CD4-positive, alpha-beta T cell treated with Interleukin-15 for 4 hours (primary cell): ENCODE measurements around the gene MITF.

Source experiments
- DNase-seq: peaks from one replicate; pipeline ENCODE4 v3.0.0-alpha.2; 2020; ENCODE audit warnings: low spot score

MITF gene

GRCh38 chr3:69755795-69756194 is 16.5 kb downstream of the MITF start:
- no peak for DNase-seq

GRCh38 chr3:69761896-69762767 is 22.9 kb downstream of the MITF start:
- no peak for DNase-seq

GRCh38 chr3:69762768-69763229 is 23.5 kb downstream of the MITF start:
- no peak for DNase-seq

GRCh38 chr3:69763458-69763857 is 24.2 kb downstream of the MITF start:
- no peak for DNase-seq

- no peak for DNase-seq
These were observed 25.0 kb downstream of the MITF start for GRCh38 chr3:69764121-69764741.

GRCh38 chr3:69764861-69765260 is 25.6 kb downstream of the MITF start:
- no peak for DNase-seq

GRCh38 chr3:69766638-69767037 is 27.4 kb downstream of the MITF start:
- DNase-seq: no peak

GRCh38 chr3:69767571-69767970 is 28.3 kb downstream of the MITF start:
- no peak for DNase-seq

- no peak for DNase-seq
These were observed 29.2 kb downstream of the MITF start for GRCh38 chr3:69768438-69768837.

- no peak for DNase-seq
These were observed 31.0 kb downstream of the MITF start for GRCh38 chr3:69770219-69770618.

GRCh38 chr3:69770976-69771634 is 31.8 kb downstream of the MITF start:
- no peak for DNase-seq

- DNase-seq: no peak
These were observed 33.0 kb downstream of the MITF start for GRCh38 chr3:69772152-69772867.

- DNase-seq: no peak
These were observed 34.8 kb downstream of the MITF start for GRCh38 chr3:69774029-69774428.

GRCh38 chr3:69775751-69776150 is 36.5 kb downstream of the MITF start:
- DNase-seq: no peak

- no peak for DNase-seq
These were observed 37.0 kb downstream of the MITF start for GRCh38 chr3:69776289-69776688.

- no peak for DNase-seq
These were observed 37.8 kb downstream of the MITF start for GRCh38 chr3:69776920-69777581.

- DNase-seq: no peak
These were observed 38.3 kb downstream of the MITF start for GRCh38 chr3:69777582-69777967.

GRCh38 chr3:69781593-69781992 is 42.3 kb downstream of the MITF start:
- DNase-seq: no peak

- no peak for DNase-seq
These were observed 45.8 kb downstream of the MITF start for GRCh38 chr3:69784954-69785514.

- DNase-seq: no peak
These were observed 46.6 kb downstream of the MITF start for GRCh38 chr3:69785769-69786320.

- no peak for DNase-seq
These were observed 47.6 kb downstream of the MITF start for GRCh38 chr3:69786854-69787253.
